Endothelial cell (in vitro differentiated cells): ENCODE measurements around the gene SERAC1. TPM values are rescaled to one million over a fixed set of nuclear protein-coding genes. Genes with fewer than 3 reads are reported as not detected.
A peak's percentile ranks its signal among the peaks of the same experiment; 100 is the strongest.

Experiments
- DNase-seq: peaks from one replicate; pipeline ENCODE4 v3.0.0; 2021; ENCODE audit warnings: low spot score
- H3K27ac Mint-ChIP-seq: one replicate; pipeline ENCODE4 v1.8.0; 2021; ENCODE audit warnings: mixed read lengths, inconsistent platforms; ENCODE audit not compliant: unreplicated experiment
- H3K27me3 Mint-ChIP-seq: one replicate; pipeline ENCODE4 v1.8.0; 2021; ENCODE audit warnings: mild to moderate bottlenecking, moderate library complexity, mixed read lengths, inconsistent platforms; ENCODE audit not compliant: unreplicated experiment
- H3K36me3 Mint-ChIP-seq: one replicate; pipeline ENCODE4 v1.8.0; 2021; ENCODE audit warnings: mild to moderate bottlenecking, low read depth, mixed read lengths, inconsistent platforms; ENCODE audit not compliant: unreplicated experiment
- H3K4me1 Mint-ChIP-seq: one replicate; pipeline ENCODE4 v1.8.0; 2021; ENCODE audit warnings: mild to moderate bottlenecking, mixed read lengths, inconsistent platforms; ENCODE audit not compliant: unreplicated experiment
- H3K4me3 Mint-ChIP-seq: one replicate; pipeline ENCODE4 v1.8.0; 2021; ENCODE audit warnings: mild to moderate bottlenecking, mixed read lengths, inconsistent platforms; ENCODE audit not compliant: unreplicated experiment
- H3K9me3 Mint-ChIP-seq: one replicate; pipeline ENCODE4 v1.8.0; 2021; ENCODE audit warnings: mixed read lengths, inconsistent platforms; ENCODE audit not compliant: unreplicated experiment
- total RNA-seq: library from RNA; stranded (reverse); fragmentation: NEBNext Ultra II Directional; extraction: Animal tissue kit (Norgen Biotek cat#: 25700); gene quantifications from one replicate; pipeline ENCODE4 v1.2.1, GENCODE V29; 2021; ENCODE audit not compliant: unreplicated experiment
- TF ChIP-seq, protein P1 (sequence below): fragments of 200-600 bp; sonication (generic); IDR thresholded peaks from one replicate; pipeline ENCODE4 v1.5.0; 2021; ENCODE audit warnings: antibody characterized with exemption; ENCODE audit not compliant: unreplicated experiment

The SERAC1 gene
- total RNA-seq, 1 donor from 2014 or later: 13.8 TPM

DNA sequence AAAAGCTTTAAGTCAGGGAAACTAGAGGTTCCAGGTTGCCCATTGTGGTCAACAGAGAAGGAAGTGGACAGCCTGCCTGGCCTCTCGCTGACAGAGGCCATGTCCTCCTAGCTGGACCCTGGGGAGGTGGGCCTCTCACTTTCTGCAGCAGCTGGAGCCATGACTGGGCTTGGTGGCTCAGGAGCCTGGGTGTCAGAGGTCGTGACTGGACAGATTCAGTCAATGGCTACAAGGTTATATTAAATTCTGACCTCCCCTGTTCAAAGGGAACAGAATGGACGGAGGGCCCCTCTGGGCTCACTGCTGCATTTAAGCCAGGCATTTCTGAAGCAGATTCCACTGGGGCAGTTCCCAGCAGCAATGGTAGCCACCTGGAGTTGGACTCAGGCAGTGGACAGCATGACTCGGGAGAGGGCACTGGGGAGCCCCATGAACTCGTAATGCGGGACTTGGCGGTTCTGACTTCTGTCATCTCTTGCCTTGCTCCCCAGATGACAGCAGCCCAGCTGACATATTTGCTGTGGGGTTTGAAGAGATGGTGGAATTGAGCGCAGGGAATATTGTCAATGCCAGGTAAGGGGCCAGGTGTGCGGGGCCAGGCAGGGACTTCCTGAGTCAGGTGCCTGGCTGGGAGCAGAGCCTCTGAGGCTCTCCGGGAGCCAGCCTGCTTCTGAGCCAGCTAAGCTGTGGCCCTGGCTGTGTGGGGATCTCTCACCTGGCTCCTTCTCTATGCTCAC is 99.7 kb downstream of the SERAC1 start:
- no peak for DNase-seq

DNA sequence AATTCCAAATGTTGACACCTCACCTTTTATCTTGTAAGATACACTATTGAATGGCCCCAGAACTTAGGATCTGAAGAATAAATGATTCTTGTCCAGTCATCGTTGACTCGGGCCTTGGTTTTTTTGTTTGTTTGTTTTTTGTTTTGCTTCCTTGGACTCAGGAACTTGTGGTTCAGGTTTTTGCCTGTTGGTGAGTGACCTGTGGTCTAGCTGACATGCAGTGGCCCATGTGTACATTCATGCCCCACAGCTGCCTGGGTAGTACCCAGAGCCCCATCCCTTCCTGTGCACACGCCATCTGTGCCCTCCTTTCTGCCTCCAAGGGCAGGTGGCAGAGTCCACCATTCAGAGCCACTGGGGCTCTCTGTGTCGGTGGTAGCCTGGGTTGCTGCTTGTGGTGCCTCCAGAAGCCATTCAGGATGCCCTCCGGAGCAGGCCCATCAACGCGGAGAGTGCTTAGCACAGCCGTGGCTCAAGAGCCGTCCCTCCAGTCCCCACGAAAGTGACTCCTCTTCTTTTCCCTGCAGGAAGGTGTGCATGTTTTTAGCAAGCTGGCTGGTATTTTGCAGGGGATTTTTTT is 100.5 kb downstream of the SERAC1 start:
- Mint-ChIP-seq H3K27ac (no peak overlapping the region), H3K4me3 (no peak overlapping the region), H3K36me3 (peaks cover 37% of the 10 kb centered on the region), H3K27me3 (peaks cover 8% of the 10 kb centered on the region), H3K9me3 (no peaks in the 10 kb centered on the region), H3K4me1 (peaks cover 49% of the 10 kb centered on the region)
- TF ChIP-seq, protein P1, sequence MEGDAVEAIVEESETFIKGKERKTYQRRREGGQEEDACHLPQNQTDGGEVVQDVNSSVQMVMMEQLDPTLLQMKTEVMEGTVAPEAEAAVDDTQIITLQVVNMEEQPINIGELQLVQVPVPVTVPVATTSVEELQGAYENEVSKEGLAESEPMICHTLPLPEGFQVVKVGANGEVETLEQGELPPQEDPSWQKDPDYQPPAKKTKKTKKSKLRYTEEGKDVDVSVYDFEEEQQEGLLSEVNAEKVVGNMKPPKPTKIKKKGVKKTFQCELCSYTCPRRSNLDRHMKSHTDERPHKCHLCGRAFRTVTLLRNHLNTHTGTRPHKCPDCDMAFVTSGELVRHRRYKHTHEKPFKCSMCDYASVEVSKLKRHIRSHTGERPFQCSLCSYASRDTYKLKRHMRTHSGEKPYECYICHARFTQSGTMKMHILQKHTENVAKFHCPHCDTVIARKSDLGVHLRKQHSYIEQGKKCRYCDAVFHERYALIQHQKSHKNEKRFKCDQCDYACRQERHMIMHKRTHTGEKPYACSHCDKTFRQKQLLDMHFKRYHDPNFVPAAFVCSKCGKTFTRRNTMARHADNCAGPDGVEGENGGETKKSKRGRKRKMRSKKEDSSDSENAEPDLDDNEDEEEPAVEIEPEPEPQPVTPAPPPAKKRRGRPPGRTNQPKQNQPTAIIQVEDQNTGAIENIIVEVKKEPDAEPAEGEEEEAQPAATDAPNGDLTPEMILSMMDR: no peak
- no peak for DNase-seq

More for the DNA sequence above, 99.7 kb downstream of the SERAC1 start:
- Mint-ChIP-seq H3K4me1 (peaks cover 49% of the 10 kb centered on the region), H3K4me3 (no peak overlapping the region), H3K36me3 (peaks cover 37% of the 10 kb centered on the region), H3K27ac (peak overlapping the region; percentile 93), H3K9me3 (no peaks in the 10 kb centered on the region), H3K27me3 (peaks cover 8% of the 10 kb centered on the region)
- TF ChIP-seq, protein P1: no peak

DNA sequence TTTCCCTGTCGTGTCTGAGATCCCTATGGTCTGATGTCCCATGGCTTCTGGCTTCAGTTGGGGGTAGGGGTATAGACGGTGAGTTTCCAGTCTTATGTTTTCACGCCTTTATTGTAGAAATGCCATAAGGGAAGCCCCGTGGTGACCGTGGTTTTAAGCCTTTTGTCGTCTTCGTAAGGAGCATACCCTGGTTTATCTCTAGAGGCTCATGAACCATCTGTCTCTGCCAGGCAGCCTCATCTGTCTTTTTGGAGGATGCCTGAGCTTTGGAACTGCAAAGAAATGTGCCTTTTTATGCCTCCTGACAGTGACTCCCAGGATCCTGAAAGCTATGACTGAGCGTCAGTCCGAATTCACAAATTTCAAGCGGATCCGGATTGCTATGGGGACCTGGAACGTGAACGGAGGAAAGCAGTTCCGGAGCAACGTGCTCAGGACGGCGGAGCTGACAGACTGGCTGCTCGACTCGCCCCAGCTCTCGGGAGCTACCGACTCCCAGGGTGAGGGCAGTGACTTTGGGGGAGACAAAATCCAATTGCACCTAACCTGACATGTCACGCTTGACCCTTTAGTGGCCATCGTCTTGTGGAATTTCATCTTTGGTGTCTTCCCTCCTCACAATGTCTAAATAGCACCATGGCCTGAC is 101.8 kb downstream of the SERAC1 start:
- H3K27me3 Mint-ChIP-seq: peaks cover 8% of the 10 kb centered on the region
- TF ChIP-seq, protein P1: no peak
- DNase-seq: no peak
- peaks cover 38% of the 10 kb centered on the region for H3K36me3 Mint-ChIP-seq
- no peak overlapping the region for H3K4me3 Mint-ChIP-seq
- H3K9me3 Mint-ChIP-seq: no peaks in the 10 kb centered on the region
- peak overlapping the region; percentile 7 for H3K27ac Mint-ChIP-seq
- peaks cover 38% of the 10 kb centered on the region for H3K4me1 Mint-ChIP-seq

DNA sequence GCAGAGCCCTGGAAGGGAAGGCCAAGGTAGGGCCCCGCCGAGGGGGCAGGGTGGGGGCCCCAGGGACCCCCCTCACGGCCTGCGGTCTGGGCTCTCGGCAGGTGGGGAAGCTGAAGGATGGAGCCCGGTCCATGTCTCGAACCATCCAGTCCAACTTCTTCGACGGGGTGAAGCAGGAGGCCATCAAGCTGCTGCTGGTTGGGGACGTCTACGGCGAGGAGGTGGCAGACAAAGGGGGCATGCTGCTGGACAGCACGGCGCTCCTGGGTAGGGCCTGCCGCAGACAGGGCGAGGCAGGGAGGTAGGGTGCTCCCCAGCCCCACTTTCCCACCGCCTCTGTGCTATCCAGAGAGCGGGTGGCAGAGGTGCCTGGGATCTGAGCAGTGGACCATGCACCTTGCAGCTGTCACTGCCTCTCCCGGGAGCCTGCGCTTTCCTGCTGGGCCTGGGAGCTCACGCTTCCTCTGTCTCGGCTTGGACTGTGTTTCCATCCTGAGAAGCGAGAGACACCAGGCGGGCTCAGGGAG is 103.3 kb downstream of the SERAC1 start:
- DNase-seq: no peak
- Mint-ChIP-seq H3K4me1 (peaks cover 32% of the 10 kb centered on the region), H3K4me3 (no peak overlapping the region), H3K27ac (no peak overlapping the region), H3K9me3 (no peaks in the 10 kb centered on the region), H3K36me3 (peaks cover 38% of the 10 kb centered on the region), H3K27me3 (peaks cover 6% of the 10 kb centered on the region)
- TF ChIP-seq, protein P1: no peak
